Rectal smooth muscle tissue (tissue), 1 donor: Measurements from ENCODE around the gene CEP72.

Source experiments
- H3K27ac ChIP-seq: one replicate; pipeline ENCODE4 v1.7.0; 2013; ENCODE audit warnings: low read depth, low read length, inconsistent platforms
- H3K27me3 ChIP-seq: one replicate; pipeline ENCODE4 v1.7.0; 2013; ENCODE audit warnings: low read length; ENCODE audit not compliant: control insufficient read depth, insufficient read depth
- H3K36me3 ChIP-seq: one replicate; pipeline ENCODE4 v1.7.0; 2013; ENCODE audit warnings: low read length; ENCODE audit not compliant: control insufficient read depth, insufficient read depth
- H3K4me1 ChIP-seq: one replicate; pipeline ENCODE4 v1.7.0; 2013; ENCODE audit warnings: low read length; ENCODE audit not compliant: control insufficient read depth, insufficient read depth
- H3K4me3 ChIP-seq: one replicate; pipeline ENCODE4 v1.7.0; 2013; ENCODE audit warnings: low read length
- H3K9ac ChIP-seq: one replicate; pipeline ENCODE4 v1.7.0; 2013; ENCODE audit warnings: low read length

CEP72 gene

DNA sequence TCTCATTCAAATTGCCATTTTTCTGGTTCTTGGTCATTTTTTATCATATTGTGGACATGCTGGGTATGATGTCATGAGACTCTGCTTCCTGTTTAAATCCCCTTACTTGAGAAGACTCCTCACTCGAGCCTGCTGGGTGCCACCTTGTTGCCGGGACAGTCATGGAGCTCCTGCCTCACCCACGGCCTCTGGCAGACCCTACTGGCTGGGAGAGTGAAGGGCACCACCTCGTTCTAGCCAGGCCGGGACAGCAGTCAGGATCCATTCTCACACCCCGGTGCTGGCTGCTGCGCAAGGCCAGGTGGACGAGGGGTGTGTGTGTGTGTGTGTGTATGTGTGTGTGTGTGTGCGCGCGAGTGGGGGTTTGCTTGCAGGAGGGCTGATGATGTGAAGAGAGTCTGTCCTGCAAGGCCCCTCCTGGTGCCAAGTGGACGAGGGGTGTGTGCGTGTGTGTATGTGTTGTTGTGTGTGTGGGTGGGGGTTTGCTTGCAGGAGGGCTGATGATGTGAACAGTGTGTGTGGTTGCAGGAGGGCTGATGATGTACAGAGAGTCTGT, 4.4 kb downstream of the CEP72 start:
- Histone ChIP-seq H3K27ac (no peak overlapping the region), H3K4me3 (no peak overlapping the region), H3K36me3 (peaks cover 4% of the 10 kb centered on the region), H3K27me3 (no peaks in the 10 kb centered on the region), H3K9ac (no peak overlapping the region), H3K4me1 (no peaks in the 10 kb centered on the region)

DNA sequence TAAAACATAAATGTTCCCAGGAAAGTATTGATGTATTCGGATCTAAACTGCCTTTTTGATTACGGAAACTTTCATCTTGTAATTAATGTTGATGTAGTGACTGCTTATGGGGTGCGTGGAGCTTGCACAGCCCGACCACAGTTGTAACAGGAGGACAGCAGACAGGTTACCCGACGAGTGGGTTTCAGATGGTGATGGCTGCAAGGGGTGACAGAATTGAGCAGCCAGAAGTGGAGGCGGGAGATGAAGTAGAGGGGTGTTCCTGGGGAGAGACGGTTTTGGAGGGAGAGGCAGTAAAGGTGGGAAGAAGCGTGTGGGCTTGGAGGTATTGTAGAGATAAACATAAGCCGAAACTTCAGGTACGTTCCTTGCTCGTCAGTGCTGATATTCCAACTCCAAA, 5.8 kb downstream of the CEP72 start:
- Histone ChIP-seq H3K9ac (no peak overlapping the region), H3K27ac (no peak overlapping the region), H3K4me3 (no peak overlapping the region), H3K27me3 (no peaks in the 10 kb centered on the region), H3K36me3 (peaks cover 4% of the 10 kb centered on the region), H3K4me1 (no peaks in the 10 kb centered on the region)

DNA sequence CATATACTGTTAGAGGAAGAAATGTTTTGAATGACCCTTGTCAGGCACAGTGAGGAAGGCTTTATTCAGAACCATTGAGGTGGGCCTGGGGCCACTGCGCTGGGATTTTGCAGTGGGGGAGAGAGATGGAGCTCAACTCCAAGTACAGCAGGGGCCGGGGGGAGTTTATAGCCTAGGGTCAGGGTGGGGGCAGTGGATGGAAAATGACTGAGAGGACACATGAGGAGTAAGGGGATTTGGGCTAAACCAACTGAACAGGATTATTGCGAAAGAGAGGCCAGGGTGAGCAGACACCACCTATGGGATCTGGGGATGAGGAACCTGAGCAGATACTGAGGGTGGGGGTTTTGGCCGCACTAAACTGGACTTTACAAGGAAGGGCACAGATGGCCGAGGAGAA, 6.3 kb downstream of the CEP72 start:
- Histone ChIP-seq H3K4me3 (no peak overlapping the region), H3K4me1 (no peaks in the 10 kb centered on the region), H3K27ac (no peak overlapping the region), H3K9ac (no peak overlapping the region), H3K36me3 (peaks cover 4% of the 10 kb centered on the region), H3K27me3 (no peaks in the 10 kb centered on the region)

DNA sequence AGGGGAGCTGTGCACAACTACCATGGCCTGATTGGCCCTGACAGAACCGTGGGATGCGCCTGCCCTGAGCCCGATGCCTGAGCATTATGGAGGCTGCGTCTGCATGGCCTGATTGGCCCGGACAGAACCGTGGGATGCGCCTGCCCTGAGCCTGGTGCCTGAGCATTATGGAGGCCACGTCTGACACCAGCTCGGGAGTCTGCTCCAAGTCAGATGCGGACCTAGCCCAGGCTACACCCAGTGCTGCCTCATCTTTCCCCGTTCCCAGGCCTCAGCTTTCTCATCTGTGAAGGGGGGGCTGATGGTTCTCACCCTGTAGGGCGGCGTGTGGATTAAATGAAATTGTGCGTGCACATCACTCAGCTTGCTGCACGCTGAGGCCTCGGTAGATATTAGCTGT, 7.3 kb downstream of the CEP72 start:
- H3K36me3 ChIP-seq = peaks cover 4% of the 10 kb centered on the region
- H3K9ac ChIP-seq = no peak overlapping the region
- no peak overlapping the region for H3K27ac ChIP-seq
- no peak overlapping the region for H3K4me3 ChIP-seq
- no peaks in the 10 kb centered on the region for H3K4me1 ChIP-seq
- no peaks in the 10 kb centered on the region for H3K27me3 ChIP-seq

DNA sequence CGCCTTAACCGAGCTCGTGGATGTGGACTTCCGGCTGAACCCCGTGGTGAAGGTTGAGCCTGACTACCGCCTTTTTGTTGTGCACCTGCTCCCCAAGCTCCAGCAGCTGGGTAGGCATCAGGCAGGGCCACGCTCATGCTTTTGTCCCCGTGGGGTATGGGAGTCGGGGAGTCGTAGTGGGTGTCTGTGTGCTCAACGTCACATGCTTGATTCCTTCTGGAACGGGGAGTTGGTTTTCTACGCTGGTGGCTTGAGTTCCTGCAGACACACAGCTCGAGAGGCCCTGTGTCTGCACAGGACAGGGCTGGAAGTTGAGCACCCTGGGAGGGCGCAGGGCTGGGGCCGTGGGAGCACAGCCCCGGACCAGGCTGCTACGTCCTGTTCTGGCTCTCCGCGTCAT, 8.0 kb downstream of the CEP72 start:
- H3K4me1 ChIP-seq = no peaks in the 10 kb centered on the region
- no peak overlapping the region for H3K9ac ChIP-seq
- no peaks in the 10 kb centered on the region for H3K27me3 ChIP-seq
- peaks cover 4% of the 10 kb centered on the region for H3K36me3 ChIP-seq
- H3K27ac ChIP-seq = no peak overlapping the region
- no peak overlapping the region for H3K4me3 ChIP-seq

DNA sequence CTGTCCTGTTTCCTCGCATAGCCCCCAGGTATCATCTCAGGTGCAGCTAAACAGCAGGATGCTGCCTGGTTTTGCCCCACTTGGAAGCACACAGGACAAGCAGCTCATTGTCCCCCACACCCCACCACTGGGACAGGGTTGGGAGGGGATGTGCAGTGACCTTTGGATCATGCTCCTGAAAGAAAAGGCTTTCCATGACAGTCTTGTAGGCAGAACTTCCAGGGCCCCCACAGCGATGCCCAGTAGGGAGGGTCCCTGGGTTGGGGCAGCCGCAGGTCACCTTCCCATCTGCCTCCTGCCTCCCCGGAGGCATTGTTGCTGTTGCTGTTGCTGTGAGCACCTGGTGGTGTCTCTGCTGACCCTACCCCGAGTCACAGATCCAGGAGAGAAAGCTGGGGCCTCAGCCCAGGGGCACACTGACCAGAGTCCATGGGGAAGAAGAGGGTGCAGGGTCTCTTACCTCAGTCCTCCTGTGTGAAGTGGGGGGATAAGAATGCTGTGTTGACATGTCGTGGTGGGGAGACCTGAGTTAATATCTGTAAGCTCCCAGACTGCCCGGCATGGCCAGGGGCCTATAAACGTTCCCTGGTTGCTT, 8.5 kb downstream of the CEP72 start:
- no peaks in the 10 kb centered on the region for H3K27me3 ChIP-seq
- H3K9ac ChIP-seq = no peak overlapping the region
- no peak overlapping the region for H3K27ac ChIP-seq
- no peaks in the 10 kb centered on the region for H3K4me1 ChIP-seq
- H3K4me3 ChIP-seq = no peak overlapping the region
- peaks cover 7% of the 10 kb centered on the region for H3K36me3 ChIP-seq

DNA sequence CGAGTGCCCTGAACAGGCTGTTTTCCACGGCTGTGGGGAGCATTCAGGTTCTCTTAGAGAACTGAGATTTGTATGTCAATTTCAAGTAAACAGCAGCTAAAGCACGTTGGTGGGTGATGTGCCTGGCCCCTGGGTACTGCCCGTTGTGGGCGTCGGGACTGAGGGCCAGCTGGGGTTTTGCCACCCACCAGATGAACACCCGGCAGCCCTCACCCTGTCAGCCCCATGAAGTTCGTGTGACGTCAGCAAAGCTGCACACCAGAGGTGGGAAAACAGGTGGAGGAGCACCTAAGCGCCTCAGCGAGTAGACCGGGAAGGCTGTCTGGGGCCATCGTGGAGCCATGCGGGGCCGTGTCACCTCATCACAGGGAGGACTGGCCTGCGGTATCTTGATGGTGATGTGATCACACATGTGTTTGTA, 9.2 kb downstream of the CEP72 start:
- Histone ChIP-seq H3K27me3 (no peaks in the 10 kb centered on the region), H3K9ac (no peak overlapping the region), H3K36me3 (peaks cover 7% of the 10 kb centered on the region)

DNA sequence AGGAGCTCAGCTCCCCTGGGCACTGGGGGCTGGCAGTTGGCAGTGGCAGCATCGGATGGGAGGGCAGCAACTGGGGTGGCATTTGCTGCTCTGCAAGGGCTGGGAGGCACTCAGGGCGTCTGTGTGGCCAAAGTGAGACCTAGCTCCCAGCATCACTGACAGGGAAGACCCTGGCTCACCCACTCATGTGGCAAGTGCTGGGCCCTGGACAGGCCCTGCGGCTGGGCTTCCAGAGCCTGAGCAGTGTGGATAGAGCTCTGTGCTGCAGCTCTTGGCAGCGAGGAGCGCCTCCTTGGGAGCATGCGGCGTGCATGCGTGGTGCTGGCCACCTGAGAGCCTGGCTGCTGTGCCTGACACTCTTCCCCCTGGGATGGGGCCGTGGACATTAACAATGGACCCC, 10.2 kb downstream of the CEP72 start:
- no peaks in the 10 kb centered on the region for H3K27me3 ChIP-seq
- peaks cover 7% of the 10 kb centered on the region for H3K36me3 ChIP-seq
- no peak overlapping the region for H3K4me3 ChIP-seq
- no peaks in the 10 kb centered on the region for H3K4me1 ChIP-seq
- H3K27ac ChIP-seq = no peak overlapping the region
- H3K9ac ChIP-seq = no peak overlapping the region

More for the DNA sequence above, 9.2 kb downstream of the CEP72 start:
- Histone ChIP-seq H3K4me1 (no peaks in the 10 kb centered on the region), H3K4me3 (no peak overlapping the region), H3K27ac (no peak overlapping the region)

DNA sequence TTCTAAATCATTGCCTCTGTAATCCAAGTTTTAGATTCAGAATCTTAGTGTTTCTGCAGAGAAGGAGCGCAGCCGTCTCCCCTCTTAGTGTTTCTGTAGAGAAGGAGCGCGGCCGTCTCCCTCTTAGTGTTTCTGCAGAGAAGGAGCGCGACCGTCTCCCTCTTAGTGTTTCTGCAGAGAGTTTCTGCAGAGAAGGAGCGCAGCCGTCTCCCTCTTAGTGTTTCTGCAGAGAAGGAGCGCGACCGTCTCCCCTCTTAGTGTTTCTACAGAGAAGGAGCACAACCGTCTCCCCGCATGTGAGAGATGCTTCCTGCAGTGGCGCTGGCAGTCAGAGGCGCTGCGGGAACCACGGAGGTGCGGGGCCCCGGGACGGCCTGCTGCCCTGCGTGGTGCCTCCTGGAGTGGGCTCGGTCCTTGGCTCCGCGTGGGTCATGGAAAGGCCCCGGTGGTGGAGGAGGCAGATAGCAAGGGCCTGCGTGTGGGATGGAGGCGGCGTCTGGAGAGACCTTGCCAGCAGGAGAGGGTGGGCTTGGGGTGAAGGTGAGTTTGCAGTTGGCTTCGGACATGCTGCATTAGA, 10.9 kb downstream of the CEP72 start:
- H3K9ac ChIP-seq = no peak overlapping the region
- H3K4me3 ChIP-seq = no peak overlapping the region
- no peaks in the 10 kb centered on the region for H3K4me1 ChIP-seq
- H3K27me3 ChIP-seq = no peaks in the 10 kb centered on the region
- peaks cover 8% of the 10 kb centered on the region for H3K36me3 ChIP-seq
- no peak overlapping the region for H3K27ac ChIP-seq

DNA sequence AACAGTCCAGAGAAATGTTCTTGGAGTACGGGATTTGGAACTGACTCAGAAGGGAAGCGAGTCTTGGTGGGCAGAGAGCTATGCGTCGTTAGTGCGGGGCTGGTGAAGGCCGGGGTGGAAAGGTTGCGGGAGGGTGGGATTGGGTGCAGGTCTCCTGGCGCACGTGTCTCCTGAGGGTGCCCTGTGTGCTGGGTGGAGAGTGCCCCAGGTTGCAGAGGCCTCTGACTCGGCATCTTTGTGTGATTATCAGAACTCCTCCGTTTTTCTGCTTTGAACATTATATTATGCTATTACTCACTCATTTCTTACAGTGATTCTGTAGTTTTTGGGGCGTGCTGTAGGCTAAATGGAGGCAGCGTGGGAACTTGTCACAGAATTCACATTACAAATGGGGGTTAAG, 11.4 kb downstream of the CEP72 start:
- H3K4me1 ChIP-seq = no peaks in the 10 kb centered on the region
- H3K36me3 ChIP-seq = peaks cover 10% of the 10 kb centered on the region
- H3K9ac ChIP-seq = no peak overlapping the region
- no peak overlapping the region for H3K4me3 ChIP-seq
- H3K27ac ChIP-seq = no peak overlapping the region
- H3K27me3 ChIP-seq = no peaks in the 10 kb centered on the region

DNA sequence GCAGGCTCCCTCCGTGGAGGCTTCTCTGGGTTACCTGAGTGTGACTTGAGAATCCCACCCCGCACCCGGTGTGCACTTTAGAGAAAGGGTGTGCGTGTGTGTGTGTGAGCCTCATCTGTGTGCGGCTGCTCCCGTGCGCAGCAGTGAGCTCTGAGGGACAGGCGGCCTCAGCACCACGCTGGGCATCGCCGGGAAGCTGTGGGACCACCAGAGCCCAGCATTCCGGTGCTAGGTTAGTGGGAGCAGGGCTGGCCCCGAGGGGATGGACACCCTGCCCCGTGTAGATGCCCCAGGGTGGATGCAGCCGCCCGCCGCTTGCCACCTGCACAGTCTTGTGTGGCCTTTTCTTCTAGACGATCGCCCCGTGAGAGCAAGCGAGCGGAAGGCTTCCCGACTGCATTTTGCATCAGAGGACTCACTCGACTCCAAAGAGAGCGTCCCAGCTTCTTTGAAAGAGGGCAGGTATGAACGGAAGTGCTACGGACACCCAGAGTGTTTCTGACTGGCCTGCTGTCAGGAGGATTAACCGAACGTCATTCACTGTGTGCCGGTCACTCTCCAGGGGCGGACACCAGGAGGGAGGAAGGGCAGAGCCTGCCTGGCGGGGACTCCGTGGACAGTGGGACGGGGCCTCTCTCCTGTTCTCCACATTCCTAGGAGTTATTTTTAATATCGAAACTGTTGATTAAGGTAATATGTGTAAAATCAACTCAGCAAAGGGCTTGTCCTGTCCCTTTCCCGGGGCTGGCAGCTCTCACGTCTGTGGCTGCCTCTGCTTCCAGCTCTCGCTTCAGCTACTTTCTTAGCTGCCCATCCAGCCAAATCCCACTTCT, 12.2 kb downstream of the CEP72 start:
- no peak overlapping the region for H3K4me3 ChIP-seq
- peaks cover 10% of the 10 kb centered on the region for H3K36me3 ChIP-seq
- no peaks in the 10 kb centered on the region for H3K27me3 ChIP-seq
- no peaks in the 10 kb centered on the region for H3K4me1 ChIP-seq
- H3K9ac ChIP-seq = no peak overlapping the region
- H3K27ac ChIP-seq = no peak overlapping the region

DNA sequence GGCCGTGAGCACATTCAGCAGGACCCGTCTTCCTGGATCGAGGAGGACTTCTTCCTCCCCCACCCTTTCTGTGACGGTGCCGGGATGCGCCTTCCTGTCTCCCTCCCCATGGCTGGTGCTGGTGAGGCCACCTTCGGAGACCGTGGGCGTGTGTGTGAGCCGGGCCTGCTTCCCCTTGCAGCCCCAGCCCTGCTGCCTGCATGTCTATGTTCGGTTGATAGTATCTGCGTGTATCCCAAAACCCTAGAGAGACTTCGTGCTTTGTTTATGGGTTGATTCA, 12.8 kb downstream of the CEP72 start:
- H3K9ac ChIP-seq = no peak overlapping the region
- H3K27me3 ChIP-seq = no peaks in the 10 kb centered on the region
- no peaks in the 10 kb centered on the region for H3K4me1 ChIP-seq
- H3K4me3 ChIP-seq = no peak overlapping the region
- no peak overlapping the region for H3K27ac ChIP-seq
- peaks cover 9% of the 10 kb centered on the region for H3K36me3 ChIP-seq
